Natural killer cell (primary cell): Measurements from ENCODE around the gene HAUS8. TPM values are rescaled to one million over a fixed set of nuclear protein-coding genes. Genes with fewer than 3 reads are reported as not detected.

Experiments used
- ATAC-seq, 3 donors: fragments of 150-1000 bp in 2 of 3; fragments of 200-7000 bp in 1 of 3; cut with Tn5 transposase; 1 replicate in 1 of 3; 2 replicates in 2 of 3; pipeline ENCODE4 v1.10.0; 2021; ENCODE audit warnings: mild to moderate bottlenecking in 2 of 3, moderate library complexity in 2 of 3
- DNase-seq, 2 donors: peaks; one replicate each; pipeline versions ENCODE4 v3.0.0 to v3.0.0-alpha.2; 2013 to 2021; ENCODE audit warnings: mixed read lengths in 1 of 2
- H3K27ac ChIP-seq: one replicate; pipeline ENCODE4 v1.5.1; 2013; ENCODE audit warnings: mild to moderate bottlenecking, low read length
- H3K27me3 ChIP-seq: one replicate; pipeline ENCODE4 v1.6.1; 2013; ENCODE audit warnings: low read length; ENCODE audit not compliant: control insufficient read depth, insufficient read depth
- H3K36me3 ChIP-seq: one replicate; pipeline ENCODE4 v1.6.1; 2013; ENCODE audit warnings: low read length; ENCODE audit not compliant: control insufficient read depth, insufficient read depth
- H3K4me1 ChIP-seq: one replicate; pipeline ENCODE4 v1.6.1; 2013; ENCODE audit warnings: low read length; ENCODE audit not compliant: control insufficient read depth, insufficient read depth
- H3K4me3 ChIP-seq: one replicate; pipeline ENCODE4 v1.5.1; 2013; ENCODE audit warnings: low read length
- H3K9me3 ChIP-seq: one replicate; pipeline ENCODE4 v1.6.1; 2013; ENCODE audit warnings: low read length; ENCODE audit not compliant: control insufficient read depth, insufficient read depth
- H3K27ac Mint-ChIP-seq, 2 donors: one replicate each; pipeline ENCODE4 v1.8.0; 2022; ENCODE audit warnings: mild to moderate bottlenecking in 2 of 2, mixed read lengths in 2 of 2, moderate library complexity in 1 of 2
- H3K27me3 Mint-ChIP-seq, 2 donors: one replicate each; pipeline ENCODE4 v1.8.0; 2022; ENCODE audit warnings: low read depth in 2 of 2, mixed read lengths in 2 of 2
- H3K36me3 Mint-ChIP-seq: one replicate; pipeline ENCODE4 v1.8.0; 2022; ENCODE audit warnings: mixed read lengths
- H3K4me1 Mint-ChIP-seq, 2 donors: one replicate each; pipeline ENCODE4 v1.8.0; 2022; ENCODE audit warnings: mixed read lengths in 2 of 2
- H3K4me3 Mint-ChIP-seq: one replicate; pipeline ENCODE4 v1.8.0; 2022; ENCODE audit warnings: mild to moderate bottlenecking, moderate library complexity, mixed read lengths
- H3K9me3 Mint-ChIP-seq, 2 donors: one replicate each; pipeline ENCODE4 v1.8.0; 2022; ENCODE audit warnings: mixed read lengths in 2 of 2
- WGBS: methylation state at CpG from one replicate; pipeline ENCODE4 v1.1.7; 2013; ENCODE audit warnings: missing lambda C conversion rate; ENCODE audit not compliant: insufficient coverage; 5-methylcytosine and 5-hydroxymethylcytosine counted together
- intact Hi-C: fragments of 100-400 bp; cut with micrococcal nuclease; formaldehyde crosslinking; loops from one replicate; pipeline ENCODE4 v1.14.2; 2022
- total RNA-seq, 4 donors: library from RNA; stranded (reverse); fragments of 120-200 nt in 1 of 4; gene quantifications; one replicate each; pipeline versions ENCODE4 v1.2.3 to v1.2.4, GENCODE V29; 2013 to 2022
- TF ChIP-seq, protein P1 (sequence below): fragments of 200-600 bp; IDR thresholded peaks from one replicate; pipeline ENCODE4 v1.8.0; 2022; ENCODE audit warnings: antibody characterized with exemption

HAUS8 gene
- total RNA-seq, 3 donors from 2014 or later (not counting 1 experiment from before 2014, with no cell fraction given) = 10.3 to 13.5 (median 10.4) TPM

GRCh38 chr19:17011485-17011884 lies 63.8 kb downstream of the HAUS8 start:
- H3K27ac ChIP-seq = no peak overlapping the region
- H3K9me3 ChIP-seq = no peaks in the 10 kb centered on the region
- intact Hi-C loops = no loop called here
- H3K36me3 ChIP-seq = no peaks in the 10 kb centered on the region
- TF ChIP-seq, protein P1, sequence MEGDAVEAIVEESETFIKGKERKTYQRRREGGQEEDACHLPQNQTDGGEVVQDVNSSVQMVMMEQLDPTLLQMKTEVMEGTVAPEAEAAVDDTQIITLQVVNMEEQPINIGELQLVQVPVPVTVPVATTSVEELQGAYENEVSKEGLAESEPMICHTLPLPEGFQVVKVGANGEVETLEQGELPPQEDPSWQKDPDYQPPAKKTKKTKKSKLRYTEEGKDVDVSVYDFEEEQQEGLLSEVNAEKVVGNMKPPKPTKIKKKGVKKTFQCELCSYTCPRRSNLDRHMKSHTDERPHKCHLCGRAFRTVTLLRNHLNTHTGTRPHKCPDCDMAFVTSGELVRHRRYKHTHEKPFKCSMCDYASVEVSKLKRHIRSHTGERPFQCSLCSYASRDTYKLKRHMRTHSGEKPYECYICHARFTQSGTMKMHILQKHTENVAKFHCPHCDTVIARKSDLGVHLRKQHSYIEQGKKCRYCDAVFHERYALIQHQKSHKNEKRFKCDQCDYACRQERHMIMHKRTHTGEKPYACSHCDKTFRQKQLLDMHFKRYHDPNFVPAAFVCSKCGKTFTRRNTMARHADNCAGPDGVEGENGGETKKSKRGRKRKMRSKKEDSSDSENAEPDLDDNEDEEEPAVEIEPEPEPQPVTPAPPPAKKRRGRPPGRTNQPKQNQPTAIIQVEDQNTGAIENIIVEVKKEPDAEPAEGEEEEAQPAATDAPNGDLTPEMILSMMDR = no peak
- H3K4me3 Mint-ChIP-seq = no peak overlapping the region
- no peaks in the 10 kb centered on the region for H3K4me1 ChIP-seq
- no peak for ATAC-seq
- whole genome bisulfite sequencing = 94% methylated on average over 16 of the region's 16 CpGs
- H3K4me3 ChIP-seq = no peak overlapping the region
- no peaks in the 10 kb centered on the region for H3K9me3 Mint-ChIP-seq
- DNase-seq = no peak
- H3K4me1 Mint-ChIP-seq = no peaks in the 10 kb centered on the region
- H3K27me3 ChIP-seq = no peaks in the 10 kb centered on the region
- no peak overlapping the region for H3K27ac Mint-ChIP-seq
- no peaks in the 10 kb centered on the region for H3K36me3 Mint-ChIP-seq
- peaks cover 10 to 14% of the 10 kb centered on the region in 2 donors for H3K27me3 Mint-ChIP-seq

DNA sequence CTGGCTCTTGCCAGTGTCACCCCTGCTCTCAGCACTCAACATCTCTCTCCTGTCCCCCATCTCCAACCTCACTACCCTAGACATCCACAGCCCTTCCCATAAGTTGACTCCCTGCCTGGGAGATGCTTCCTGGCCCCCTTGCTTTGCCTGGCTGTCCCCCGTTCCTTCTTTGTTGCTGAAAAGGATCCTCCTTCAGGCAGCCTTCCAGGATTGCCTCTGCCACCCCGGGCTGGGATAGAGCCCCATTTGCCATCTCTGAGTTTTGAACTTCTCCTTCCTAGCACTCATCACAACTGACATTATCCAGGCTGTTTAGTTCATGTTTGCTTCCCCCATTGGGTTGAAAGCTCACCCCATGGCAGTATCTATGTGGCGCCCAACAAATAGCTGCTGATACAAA lies 68.7 kb downstream of the HAUS8 start:
- H3K27ac ChIP-seq = no peak overlapping the region
- TF ChIP-seq, protein P1 = no peak
- Mint-ChIP-seq H3K4me3 (no peak overlapping the region), H3K4me1 (peaks cover 0 to 11% of the 10 kb centered on the region in 2 donors), H3K36me3 (no peaks in the 10 kb centered on the region), H3K27ac (no peak overlapping the region), H3K9me3 (no peaks in the 10 kb centered on the region), H3K27me3 (peaks cover 8 to 15% of the 10 kb centered on the region in 2 donors)
- intact Hi-C loops = no loop called here
- 97% methylated on average over 3 of the region's 3 CpGs for WGBS
- H3K4me1 ChIP-seq = peaks cover 14% of the 10 kb centered on the region
- no peaks in the 10 kb centered on the region for H3K36me3 ChIP-seq
- H3K4me3 ChIP-seq = no peak overlapping the region
- ATAC-seq (no peak), DNase-seq (no peak)
- no peaks in the 10 kb centered on the region for H3K27me3 ChIP-seq
- H3K9me3 ChIP-seq = no peaks in the 10 kb centered on the region

DNA sequence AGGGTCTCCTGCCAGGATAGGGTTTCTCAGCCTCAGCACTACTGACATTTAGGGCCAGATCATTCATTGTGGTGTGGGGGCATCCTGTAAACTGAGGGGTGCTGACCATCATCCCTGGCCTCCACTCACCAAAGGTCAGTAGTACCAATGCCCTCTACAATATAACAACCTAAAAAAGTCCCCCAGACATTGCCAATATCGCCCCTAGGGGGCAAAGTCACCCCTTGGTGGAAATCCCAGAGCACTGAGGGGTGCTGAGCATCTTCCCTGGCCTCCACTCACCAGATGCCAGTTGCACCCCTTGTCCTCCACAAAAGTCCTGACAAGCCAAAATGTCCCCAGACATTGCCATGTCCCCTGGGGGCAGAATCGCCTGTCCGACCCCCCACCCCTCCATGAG lies 70.3 kb downstream of the HAUS8 start:
- Histone ChIP-seq H3K9me3 (no peaks in the 10 kb centered on the region), H3K4me1 (peaks cover 26% of the 10 kb centered on the region), H3K27ac (no peak overlapping the region), H3K36me3 (no peaks in the 10 kb centered on the region), H3K27me3 (no peaks in the 10 kb centered on the region), H3K4me3 (no peak overlapping the region)
- Mint-ChIP-seq H3K9me3 (no peaks in the 10 kb centered on the region), H3K4me1 (peaks cover 0 to 18% of the 10 kb centered on the region in 2 donors), H3K4me3 (no peak overlapping the region), H3K27ac (no peak overlapping the region), H3K36me3 (no peaks in the 10 kb centered on the region), H3K27me3 (peaks cover 5 to 8% of the 10 kb centered on the region in 2 donors)
- no peak for DNase-seq
- intact Hi-C loops = no loop called here
- TF ChIP-seq, protein P1 = no peak
- no peak for ATAC-seq
- WGBS = 73% methylated on average over 3 of the region's 3 CpGs

GRCh38 chr19:17004386-17004785 lies 70.9 kb downstream of the HAUS8 start:
- Mint-ChIP-seq H3K4me1 (peaks cover 0 to 18% of the 10 kb centered on the region in 2 donors), H3K27ac (no peak overlapping the region), H3K9me3 (no peaks in the 10 kb centered on the region), H3K27me3 (peaks cover 5 to 8% of the 10 kb centered on the region in 2 donors), H3K36me3 (no peaks in the 10 kb centered on the region), H3K4me3 (no peak overlapping the region)
- Histone ChIP-seq H3K4me1 (peaks cover 26% of the 10 kb centered on the region), H3K27me3 (no peaks in the 10 kb centered on the region), H3K9me3 (no peaks in the 10 kb centered on the region), H3K27ac (no peak overlapping the region), H3K36me3 (no peaks in the 10 kb centered on the region), H3K4me3 (no peak overlapping the region)
- no peak for DNase-seq
- WGBS = 92% methylated on average over 15 of the region's 15 CpGs
- TF ChIP-seq, protein P1 = no peak
- intact Hi-C loops = no loop called here
- no peak for ATAC-seq
